GM12878 (cell line): ENCODE measurements around the gene EFHD2. TPM values are rescaled to one million over a fixed set of nuclear protein-coding genes. Genes with fewer than 3 reads are reported as not detected.

Experiments used
- ATAC-seq: fragments of 200-7000 bp; cut with Tn5 transposase; 3 replicates; pipeline ENCODE4 v1.9.1; 2020; ENCODE audit warnings: mild to moderate bottlenecking, moderate library complexity
- BruUV-seq: library from RNA; stranded (reverse); fragments of 400-500 nt; replicated peaks from 2 replicates; lab custom pipeline; 2021; lab: Mats Ljungman, UMichigan
- CTCF ChIA-PET: fragments of 300-600 bp; sonication (Branson Sonifier 250); formaldehyde crosslinking; extraction: SDS; loops from one replicate; lab custom pipeline; 2021; ENCODE audit warnings: inconsistent platforms; lab: Yijun Ruan, JAX
- POLR2A ChIA-PET: fragments of 350-600 bp; formaldehyde crosslinking; extraction: SDS; loops from one replicate; lab custom pipeline; 2021; ENCODE audit warnings: inconsistent platforms; lab: Charles Lee
- RAD21 ChIA-PET: fragments of 300-600 bp; sonication (Branson Sonifier 250); formaldehyde crosslinking; loops from one replicate; lab custom pipeline; 2023; ENCODE audit warnings: antibody characterized with exemption; ENCODE audit not compliant: unreplicated experiment; lab: Charles Lee
- SMC1A ChIA-PET: fragments of 300-600 bp; sonication (Branson Sonifier 250); formaldehyde crosslinking; loops from one replicate; lab custom pipeline; 2023; ENCODE audit not compliant: unreplicated experiment, uncharacterized antibody; lab: Charles Lee
- DNase-seq: peaks from one replicate; pipeline ENCODE4 v3.0.0-alpha.2; 2011; ENCODE audit warnings: low read depth, low spot score
- FAIRE-seq: peaks from 3 replicates; lab custom pipeline; 2011; peaks lifted over from hg19 to GRCh38; lab: Jason Lieb, UNC
- H2AFZ ChIP-seq: 2 replicates; pipeline ENCODE4 v1.6.0; 2011; ENCODE audit warnings: low read depth, low read length, control low read depth; ENCODE audit not compliant: control insufficient read depth
- H3K27ac ChIP-seq: 2 replicates; pipeline ENCODE4 v1.5.1; 2011; ENCODE audit warnings: control low read depth; ENCODE audit not compliant: control insufficient read depth, insufficient read depth
- H3K27me3 ChIP-seq, 2 experiments: replicated peaks in 1 of 2; 2 replicates each; pipeline versions ENCODE4 v1.6.0 to v1.6.1; 2011; ENCODE audit warnings: low read length in 1 of 2; ENCODE audit not compliant: control insufficient read depth in 2 of 2, insufficient read depth in 2 of 2
- H3K36me3 ChIP-seq, 2 experiments: 2 replicates each; pipeline ENCODE4 v1.5.1; 2011; ENCODE audit warnings: low read length in 1 of 2; ENCODE audit not compliant: control insufficient read depth in 2 of 2, insufficient read depth in 2 of 2
- H3K4me1 ChIP-seq: 2 replicates; pipeline ENCODE4 v1.6.1; 2011; ENCODE audit warnings: mild to moderate bottlenecking, low read length, moderate library complexity, mixed read lengths; ENCODE audit not compliant: control insufficient read depth, insufficient read depth
- H3K4me2 ChIP-seq: 2 replicates; pipeline ENCODE4 v1.6.0; 2011; ENCODE audit warnings: control low read depth; ENCODE audit not compliant: control insufficient read depth, insufficient read depth
- H3K4me3 ChIP-seq: fragments of 200-600 bp; sonication (generic); 2 replicates; pipeline ENCODE4 v1.5.1; 2016
- H3K79me2 ChIP-seq: 2 replicates; pipeline ENCODE4 v1.6.0; 2011; ENCODE audit warnings: low read length; ENCODE audit not compliant: control insufficient read depth, insufficient read depth
- H3K9ac ChIP-seq: 2 replicates; pipeline ENCODE4 v1.8.0; 2011; ENCODE audit warnings: low read length, control low read depth, mixed read lengths; ENCODE audit not compliant: control insufficient read depth, insufficient read depth
- H3K9me3 ChIP-seq: replicated peaks from 3 replicates; pipeline ENCODE4 v1.5.1; 2011; ENCODE audit warnings: mild to moderate bottlenecking, low read length; ENCODE audit not compliant: control insufficient read depth, insufficient read depth
- H4K20me1 ChIP-seq: 2 replicates; pipeline ENCODE4 v1.6.0; 2011; ENCODE audit not compliant: control insufficient read depth, insufficient read depth
- BHLHE40 ChIP-seq, 2 experiments: fragments of 450-650 bp in 1 of 2; IDR thresholded peaks; 2 replicates each; pipeline ENCODE4 v1.6.1; 2011 to 2017; ENCODE audit warnings: low read depth in 2 of 2, borderline replicate concordance in 1 of 2, improper control_type of control experiment in 1 of 2, low read length in 1 of 2, mild to moderate bottlenecking in 1 of 2
- CBFB ChIP-seq: IDR thresholded peaks from 2 replicates; pipeline ENCODE4 v1.6.1; 2016; ENCODE audit warnings: antibody characterized with exemption, low read depth
- HDAC2 ChIP-seq: fragments of 200-600 bp; sonication (generic); IDR thresholded peaks from 2 replicates; pipeline ENCODE4 v1.6.1; 2017
- JUND ChIP-seq: IDR thresholded peaks from 2 replicates; pipeline ENCODE4 v1.6.1; 2012; ENCODE audit warnings: low read depth, mild to moderate bottlenecking, low read length, improper control_type of control experiment, moderate library complexity
- NBN ChIP-seq: fragments of 450-650 bp; IDR thresholded peaks from 2 replicates; pipeline ENCODE4 v1.6.1; 2016
- NFXL1 ChIP-seq: fragments of 450-650 bp; IDR thresholded peaks from 2 replicates; pipeline ENCODE4 v1.6.1; 2017; ENCODE audit warnings: antibody characterized with exemption, mild to moderate bottlenecking, borderline replicate concordance
- NFYB ChIP-seq: IDR thresholded peaks from 2 replicates; pipeline ENCODE4 v1.6.1; 2011; ENCODE audit warnings: low read depth, mild to moderate bottlenecking, low read length, improper control_type of control experiment, moderate library complexity; ENCODE audit not compliant: insufficient read depth
- RFX5 ChIP-seq: IDR thresholded peaks from 2 replicates; pipeline ENCODE4 v1.6.1; 2011; ENCODE audit warnings: low read depth, low read length, improper control_type of control experiment
- SIX5 ChIP-seq: IDR thresholded peaks from 2 replicates; pipeline ENCODE4 v1.6.1; 2011; ENCODE audit warnings: mild to moderate bottlenecking, low read depth, low read length, moderate library complexity; ENCODE audit not compliant: severe bottlenecking
- SPI1 ChIP-seq: IDR thresholded peaks from 2 replicates; pipeline ENCODE4 v1.6.1; 2011; ENCODE audit warnings: low read depth, mild to moderate bottlenecking, low read length, moderate library complexity, borderline replicate concordance; ENCODE audit not compliant: insufficient read depth
- STAT3 ChIP-seq: IDR thresholded peaks from 2 replicates; pipeline ENCODE4 v1.6.1; 2011; ENCODE audit warnings: low read depth, low read length, improper control_type of control experiment
- WRNIP1 ChIP-seq: IDR thresholded peaks from 2 replicates; pipeline ENCODE4 v1.6.1; 2011; ENCODE audit warnings: low read depth, low read length, improper control_type of control experiment, borderline replicate concordance
- YY1 ChIP-seq: IDR thresholded peaks from 2 replicates; pipeline ENCODE4 v1.6.1; 2011; ENCODE audit warnings: low read depth, mild to moderate bottlenecking, low read length
- ZBTB33 ChIP-seq: fragments of 450-650 bp; IDR thresholded peaks from 2 replicates; pipeline ENCODE4 v1.6.1; 2017; ENCODE audit warnings: mild to moderate bottlenecking
- ZNF622 ChIP-seq: fragments of 450-650 bp; IDR thresholded peaks from 2 replicates; pipeline ENCODE4 v1.6.1; 2017; ENCODE audit warnings: mild to moderate bottlenecking, inconsistent platforms
- WGBS: methylation state at CpG from one replicate; pipeline ENCODE4 v1.1.6; 2016; ENCODE audit warnings: low lambda C conversion rate; ENCODE audit not compliant: insufficient replicate concordance, insufficient coverage; ENCODE audit errors: missing lambda C conversion rate; 5-methylcytosine and 5-hydroxymethylcytosine counted together
- in situ Hi-C: fragments of 300-500 bp; cut with MboI; formaldehyde crosslinking; loops from 9 replicates; pipeline ENCODE4 v1.14.3; 2018; ENCODE audit warnings: mixed read lengths
- intact Hi-C: fragments of 100-400 bp; cut with micrococcal nuclease; formaldehyde crosslinking; loops from one replicate; pipeline ENCODE4 v1.14.2; 2022; ENCODE audit not compliant: unreplicated experiment
- polyA plus RNA-seq, 11 experiments: library from polyadenylated mRNA; depleted of rRNA in 4 of 11; unstranded in 6 of 11; stranded (reverse) in 5 of 11; fragments of >200 nt; fragmentation: Nextera tagmentation in 4 of 11; fragmentation: Illumina TruSeq in 1 of 11; extraction: Ambion mirVana in 4 of 11; extraction: Trizol in 1 of 11; gene quantifications; 1 replicate in 1 of 11; 2 replicates in 10 of 11; pipeline versions ENCODE4 v1.2.1 to v1.2.3, GENCODE V29; 2011 to 2016; ENCODE audit warnings: inconsistent platforms in 2 of 11, missing spikeins in 2 of 11, low read depth in 1 of 11
- total RNA-seq, 4 experiments: library from RNA; depleted of rRNA in 3 of 4; stranded (reverse); fragments of >200 nt in 3 of 4; fragmentation: Illumina TruSeq in 1 of 4; extraction: Trizol in 1 of 4; gene quantifications; 2 replicates each; pipeline versions ENCODE4 v1.2.1 to v1.2.3, GENCODE V29; 2013 to 2021

Gene EFHD2
- total and polyA plus RNA-seq, 10 of the 15 experiments (the other 5 are each of a cell fraction or from before 2014, with no cell fraction given): 4.0 to 114 (median 66.1) TPM

- TF ChIP-seq BHLHE40 (IDR thresholded peaks at IDR 0.05; ENCODE audit: borderline replicate concordance in 1 of 2, low read depth in 2 of 2, low read length in 1 of 2): no peak
- TF ChIP-seq RFX5: no peak
- TF ChIP-seq SPI1: no peak
Observed at GRCh38 chr1:15394258-15394690, 15.4 kb upstream of the EFHD2 start (continued).

GRCh38 chr1:15397236-15397635 is 12.5 kb upstream of the EFHD2 start:
- Histone ChIP-seq H3K9me3 (no peaks in the 10 kb centered on the region; the same call in 2 of the 3 replicates), H3K4me3 (no peak overlapping the region), H3K9ac (no peak overlapping the region), H3K36me3 (no peaks in the 10 kb centered on the region), H3K4me2 (no peak overlapping the region), H3K27ac (no peak overlapping the region), H4K20me1 (no peaks in the 10 kb centered on the region), H3K4me1 (no peaks in the 10 kb centered on the region), H3K27me3 (no peaks in the 10 kb centered on the region), H2AFZ (no peak overlapping the region; the same call in 1 of the 2 replicates), H3K79me2 (no peaks in the 10 kb centered on the region)
- DNase-seq (no peak), ATAC-seq (no peak), FAIRE-seq (no peak)
- TF ChIP-seq YY1: no peak
- no peak for TF ChIP-seq HDAC2
- no peak for TF ChIP-seq ZBTB33
- no peak for TF ChIP-seq JUND
- TF ChIP-seq NBN: no peak
- no peak for TF ChIP-seq NFYB
- no peak for TF ChIP-seq NFXL1
- no peak for TF ChIP-seq CBFB
- no peak for TF ChIP-seq STAT3
- no peak for TF ChIP-seq SIX5
- TF ChIP-seq WRNIP1: no peak
- TF ChIP-seq ZNF622: no peak
- ChIA-PET POLR2A (no interaction called here), SMC1A (no interaction called here), RAD21 (interaction anchor here (0.7 kb wide), 1 partner anchor 11 kb away, joined by 3 read pairs; no protein-coding TSS in a partner anchor), CTCF (no interaction called here)
- BruUV-seq: no TSS peak
- in situ Hi-C loops (no loop called here), intact Hi-C loops (no loop called here)
- WGBS: 15% methylated on average over 2 of the region's 2 CpGs
